Hematopoietic multipotent progenitor cell treated with erythropoietin and hydrocortisone succinate and interleukin-3 and kit ligand, for 17 days (in vitro differentiated cells): Measurements from ENCODE around the gene SH3PXD2B.

ENCODE experiments used
- DNase-seq: peaks from one replicate; pipeline ENCODE4 v3.0.0-alpha.2; 2015; ENCODE audit warnings: low spot score

The SH3PXD2B gene

DNA sequence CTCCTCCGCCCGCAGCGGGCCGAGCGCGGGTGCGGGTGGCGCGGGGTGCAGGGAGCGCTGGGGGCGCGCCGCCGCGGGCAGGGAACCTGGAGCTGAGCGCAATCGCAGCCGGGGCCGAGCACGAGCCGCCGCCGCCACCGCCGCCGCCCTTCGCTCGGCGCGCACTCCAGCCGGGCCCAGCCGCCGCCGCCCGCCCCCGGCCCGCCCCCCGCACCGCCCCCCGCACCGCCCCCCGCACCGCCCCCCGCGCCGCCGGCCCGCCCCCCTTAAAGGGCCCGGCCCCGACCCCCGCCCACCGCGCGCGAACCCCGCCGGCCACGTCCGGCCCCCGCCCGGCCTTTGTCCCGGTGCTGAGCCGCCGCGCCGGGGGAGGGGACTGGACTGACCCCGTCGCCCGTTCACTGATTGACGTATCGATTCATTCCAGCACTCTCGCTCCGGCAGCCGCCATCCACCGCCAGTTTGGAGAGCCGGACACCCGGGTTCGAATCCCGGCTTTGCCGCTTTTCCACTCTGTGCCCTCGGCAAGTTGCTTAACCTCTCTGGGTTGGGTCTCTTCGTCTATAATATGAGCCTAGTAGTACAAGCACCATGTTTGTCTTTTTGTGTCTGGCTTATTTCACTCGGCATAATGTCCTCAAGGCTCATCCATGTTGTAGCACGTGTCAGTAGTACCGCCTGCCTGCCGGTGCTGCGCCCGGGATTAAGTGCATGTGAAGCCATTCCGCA is at the start of gene SH3PXD2B:
SH3PXD2B (minus strand) TSS at position 168 of the 729 bp plus-strand sequence. CDS start 173 bp downstream, outside the sequence.
- no peak for DNase-seq

- DNase-seq = no peak
Measured at GRCh38 chr5:172502969-172503368, 48.6 kb upstream of the SH3PXD2B start.

DNA sequence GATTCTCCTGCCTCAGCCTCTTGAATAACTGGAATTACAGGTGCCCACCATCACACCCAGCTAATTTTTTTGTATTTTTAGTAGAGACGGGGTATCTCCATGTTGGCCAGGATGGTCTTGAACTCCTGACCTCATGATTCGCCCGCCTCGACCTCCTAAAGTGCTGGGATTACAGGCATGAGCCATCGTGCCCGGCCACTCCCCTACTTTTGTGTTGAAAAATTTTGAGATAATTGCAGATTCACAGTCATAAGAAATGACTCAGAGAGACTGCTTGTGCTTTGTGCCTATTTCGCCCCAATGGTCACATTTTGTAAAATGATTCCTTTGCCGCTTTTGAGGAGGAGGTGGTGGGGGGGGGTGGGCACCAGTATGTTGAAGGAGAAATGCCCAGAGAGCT is 48.1 kb upstream of the SH3PXD2B start:
- no peak for DNase-seq

DNA sequence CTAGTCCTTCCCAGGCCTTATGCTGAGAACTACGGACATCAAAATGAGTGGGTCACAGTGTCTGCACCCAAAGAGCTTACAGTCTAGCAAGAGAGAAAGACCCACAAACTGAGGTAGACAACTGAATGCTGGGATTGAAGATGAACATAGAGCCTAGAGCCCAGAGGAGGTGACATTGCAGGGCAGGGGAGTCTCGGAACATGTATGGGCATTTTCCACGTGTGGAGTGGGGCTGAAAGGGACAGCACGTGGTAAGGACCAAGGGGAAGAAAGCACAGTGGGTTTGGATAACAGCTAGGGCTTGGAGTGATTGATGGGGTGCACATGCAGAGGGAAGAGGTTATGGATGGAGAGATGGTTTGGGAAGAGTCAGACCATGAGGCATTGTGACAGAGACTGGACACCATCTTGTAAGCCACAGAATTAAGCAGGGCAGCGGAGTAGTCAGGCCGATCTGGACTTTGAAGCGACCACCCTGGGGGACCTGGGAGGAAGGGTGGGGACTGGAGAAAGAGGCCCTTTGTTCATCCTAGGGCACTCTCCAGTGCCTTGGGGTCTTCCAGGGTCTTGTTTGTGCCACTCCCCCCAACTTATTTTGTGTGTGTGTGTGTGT is 47.5 kb upstream of the SH3PXD2B start:
- DNase-seq = no peak

DNA sequence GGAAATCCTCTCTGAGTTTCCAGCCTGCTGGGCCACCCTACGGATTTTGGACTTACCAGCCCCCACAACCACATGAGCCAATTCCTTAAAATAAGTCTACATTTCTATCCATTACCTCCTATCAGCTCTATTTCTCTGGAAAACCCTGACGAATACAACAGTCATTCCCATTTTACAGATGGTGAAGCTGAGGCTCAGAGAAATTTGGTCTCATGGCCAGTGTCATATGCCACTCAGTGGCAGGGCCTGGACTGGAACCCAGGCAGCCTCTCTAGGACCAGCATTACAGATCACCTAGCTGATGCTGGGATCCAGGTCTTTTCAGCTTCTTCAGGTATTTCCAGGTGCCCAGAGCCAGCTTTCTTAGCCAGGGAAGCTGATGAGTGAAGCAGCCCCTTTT is 45.0 kb upstream of the SH3PXD2B start:
- DNase-seq = no peak

- DNase-seq = no peak
Measured at GRCh38 chr5:172498431-172499129, 44.3 kb upstream of the SH3PXD2B start.

DNA sequence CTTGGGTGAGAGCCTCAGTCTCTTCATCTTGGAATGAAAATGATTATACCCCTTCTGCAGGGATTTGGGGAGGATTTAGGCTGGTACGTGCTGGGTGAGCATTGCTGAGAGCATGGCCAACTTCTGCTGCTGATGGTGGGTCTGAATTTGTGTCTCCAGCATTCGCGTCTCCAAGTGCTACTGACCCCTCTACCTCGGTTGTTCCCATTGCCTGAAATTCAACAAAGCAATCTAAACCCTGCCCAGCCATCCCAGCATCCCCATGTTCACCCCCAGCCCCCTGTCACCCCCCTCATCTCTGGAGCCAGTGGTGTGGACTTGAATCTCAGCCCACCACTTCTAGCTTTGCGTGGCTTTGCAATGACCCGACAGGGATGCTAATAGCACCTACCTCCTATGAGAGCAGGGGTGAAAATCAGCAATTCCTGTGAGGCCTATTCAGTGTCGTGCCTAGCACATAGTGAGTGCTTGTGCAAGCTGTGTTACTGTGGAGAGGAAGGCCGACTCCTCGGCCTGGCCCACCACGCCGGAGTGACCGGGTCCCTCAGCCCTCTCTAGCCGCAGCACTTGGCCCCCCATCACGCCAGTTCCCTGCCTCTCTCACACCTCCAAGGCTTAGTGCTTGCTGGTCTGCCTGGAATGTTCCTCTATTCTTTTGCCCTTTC is 43.4 kb upstream of the SH3PXD2B start:
- no peak for DNase-seq

GRCh38 chr5:172496671-172497371 is 42.5 kb upstream of the SH3PXD2B start:
- DNase-seq = no peak

- no peak for DNase-seq
Measured at GRCh38 chr5:172494630-172495505, 40.5 kb upstream of the SH3PXD2B start.

GRCh38 chr5:172493906-172494305 is 39.6 kb upstream of the SH3PXD2B start:
- DNase-seq = no peak

DNA sequence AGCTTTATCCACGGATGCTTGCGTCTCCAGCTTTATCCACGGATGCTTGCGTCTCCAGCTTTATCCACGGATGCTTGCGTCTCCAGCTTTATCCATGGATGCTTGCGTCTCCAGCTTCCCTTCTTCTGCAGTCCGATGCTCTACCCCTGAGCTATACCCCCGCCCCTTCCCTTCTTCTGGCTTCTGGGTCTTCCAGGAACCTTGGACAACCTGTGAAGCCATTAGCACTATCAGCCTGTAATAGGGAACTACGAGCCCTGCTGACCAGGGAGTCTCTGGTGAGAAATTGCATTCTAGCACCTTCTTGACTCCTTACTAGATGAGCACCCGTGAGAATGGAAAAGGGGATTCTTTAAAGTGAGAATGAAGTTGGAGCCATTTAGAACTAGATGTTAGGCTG is 39.1 kb upstream of the SH3PXD2B start:
- no peak for DNase-seq

GRCh38 chr5:172493002-172493401 is 38.7 kb upstream of the SH3PXD2B start:
- DNase-seq = no peak

DNA sequence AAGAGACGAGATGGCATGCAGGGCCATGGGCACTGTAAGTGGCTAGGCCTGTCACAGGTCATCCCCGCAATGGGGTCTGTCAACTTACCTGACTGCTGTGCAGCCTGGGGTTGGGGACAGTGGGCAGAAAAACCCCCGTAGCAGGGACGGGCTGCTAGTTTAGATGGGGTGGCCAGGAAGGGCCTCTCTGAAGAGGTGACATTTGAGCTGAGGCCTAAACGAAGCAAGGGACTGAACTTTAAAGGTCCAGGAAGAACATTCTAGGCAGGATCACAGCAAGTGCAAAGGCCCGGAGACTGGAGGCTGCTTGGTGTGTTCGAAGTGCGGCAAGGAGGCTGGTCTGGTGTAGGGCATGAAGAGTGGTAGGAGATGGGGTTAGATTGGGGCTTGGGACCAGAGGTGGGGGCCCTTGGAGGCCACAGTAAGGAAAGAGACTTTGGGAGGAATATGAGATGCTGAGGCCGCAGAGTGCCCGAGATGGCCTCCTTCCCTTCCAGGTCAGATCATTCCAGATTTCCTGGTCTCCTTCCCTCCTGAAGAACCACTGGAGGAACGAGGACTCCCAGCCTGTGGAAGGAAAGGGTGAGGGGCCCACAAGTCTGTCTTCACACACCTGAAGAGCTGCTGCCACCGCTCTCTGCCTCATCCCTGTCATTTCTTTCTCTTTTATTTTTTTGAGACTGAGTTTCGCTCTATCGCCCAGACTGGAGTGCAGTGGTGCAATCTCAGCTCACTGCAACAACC is 37.9 kb upstream of the SH3PXD2B start:
- no peak for DNase-seq

GRCh38 chr5:172491481-172491880 is 37.2 kb upstream of the SH3PXD2B start:
- DNase-seq = no peak

DNA sequence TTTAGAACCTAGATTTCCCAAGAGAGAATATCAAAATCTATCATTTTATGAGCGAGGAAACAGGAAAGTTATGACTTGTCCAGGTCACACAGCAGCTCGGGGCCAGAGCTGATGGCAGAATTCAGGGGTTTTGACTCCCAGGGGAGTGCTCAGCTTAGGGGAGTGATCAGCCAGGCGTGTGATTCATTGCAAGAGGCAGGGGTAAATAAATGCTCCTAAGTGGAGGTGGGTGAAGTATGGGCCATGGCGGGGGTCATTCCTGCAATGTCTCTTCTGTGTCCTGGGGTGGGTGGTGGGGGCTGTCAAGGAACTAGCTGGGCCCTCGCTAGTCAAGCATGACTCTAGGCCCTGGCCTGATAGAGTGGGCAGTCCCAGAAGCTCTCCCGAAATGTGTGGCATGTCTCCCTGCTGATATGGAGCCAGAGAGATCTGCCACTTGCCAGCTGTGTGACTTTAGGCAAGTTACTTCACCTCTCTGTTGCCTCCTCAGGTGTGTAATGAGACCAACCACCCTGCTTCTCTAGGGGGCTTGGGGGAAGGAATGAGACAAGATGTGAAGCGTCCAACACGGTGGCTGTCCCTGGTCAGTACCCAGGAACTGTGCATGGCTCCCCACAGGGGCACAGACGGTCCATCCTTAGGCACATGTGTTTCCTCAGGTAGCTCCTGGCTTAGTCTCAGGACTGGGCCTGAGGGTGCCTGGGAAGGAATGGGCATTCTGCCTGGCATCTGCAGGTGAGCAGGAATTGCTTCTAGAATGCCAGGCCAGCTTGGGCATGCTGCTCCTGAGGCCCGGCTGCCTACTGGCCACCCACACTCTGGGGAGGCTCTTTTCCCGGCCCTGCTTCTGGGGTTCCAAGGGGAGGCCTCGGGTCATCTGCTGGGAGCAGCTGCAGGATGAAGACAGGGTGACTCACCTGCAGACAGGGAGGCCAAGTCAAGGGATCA is 36.5 kb upstream of the SH3PXD2B start:
- no peak for DNase-seq

DNA sequence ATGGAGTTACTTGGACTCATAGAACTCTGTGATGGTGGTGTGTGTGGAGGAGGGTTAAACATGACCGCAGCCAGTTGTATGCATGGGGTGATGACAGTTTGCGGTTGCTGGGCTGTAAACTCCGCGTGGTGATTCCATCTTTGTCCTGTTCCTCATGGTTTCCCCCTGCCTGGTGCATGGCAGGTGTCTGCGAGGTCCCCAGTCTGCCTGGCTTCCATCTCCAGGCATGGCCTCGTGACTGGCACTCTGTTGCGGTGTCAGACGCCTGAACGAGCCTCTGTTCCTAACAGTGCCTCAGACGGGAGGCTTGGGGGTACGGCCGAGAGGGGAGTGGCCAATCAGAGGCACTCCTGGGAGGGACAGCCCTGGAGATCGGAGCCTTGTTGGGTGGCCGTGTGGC is 33.9 kb upstream of the SH3PXD2B start:
- DNase-seq = no peak

DNA sequence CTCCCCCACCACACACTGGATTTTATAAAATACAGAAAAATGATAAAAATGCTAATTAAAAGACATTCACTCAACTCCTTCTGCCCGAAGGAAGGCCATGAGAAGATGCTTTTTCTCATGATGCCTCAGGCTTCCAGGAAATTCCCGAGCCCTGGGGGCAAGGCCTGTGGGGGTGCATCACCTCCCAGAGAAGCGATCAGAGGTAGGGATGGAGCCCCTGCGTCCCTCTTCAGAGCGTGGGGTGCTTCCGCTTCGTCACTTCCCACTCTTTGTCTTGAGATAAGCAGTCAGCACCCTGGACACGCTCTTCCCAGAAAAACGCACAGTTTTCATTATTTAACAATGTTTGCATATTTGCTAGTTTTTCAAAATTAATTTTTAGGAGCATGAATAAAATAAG is 33.3 kb upstream of the SH3PXD2B start:
- DNase-seq = no peak

DNA sequence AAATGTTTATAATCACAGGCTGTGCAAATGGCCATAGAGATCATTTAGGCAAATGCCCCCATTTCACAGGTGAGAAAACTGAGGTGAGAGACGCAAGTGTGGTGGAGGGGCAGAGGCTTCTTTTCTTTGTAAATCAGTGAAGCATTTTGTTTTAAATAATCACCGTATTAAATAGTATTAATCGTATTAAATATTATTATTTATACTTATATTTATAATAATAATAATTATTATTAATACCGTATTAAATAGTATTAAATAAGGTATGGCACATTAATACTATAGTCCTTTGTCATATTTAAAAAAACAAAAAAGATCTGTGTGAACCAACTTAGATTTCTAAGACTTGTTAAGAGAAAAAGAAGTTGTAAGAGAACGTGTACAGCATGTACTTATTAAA is 32.6 kb upstream of the SH3PXD2B start:
- DNase-seq = no peak

DNA sequence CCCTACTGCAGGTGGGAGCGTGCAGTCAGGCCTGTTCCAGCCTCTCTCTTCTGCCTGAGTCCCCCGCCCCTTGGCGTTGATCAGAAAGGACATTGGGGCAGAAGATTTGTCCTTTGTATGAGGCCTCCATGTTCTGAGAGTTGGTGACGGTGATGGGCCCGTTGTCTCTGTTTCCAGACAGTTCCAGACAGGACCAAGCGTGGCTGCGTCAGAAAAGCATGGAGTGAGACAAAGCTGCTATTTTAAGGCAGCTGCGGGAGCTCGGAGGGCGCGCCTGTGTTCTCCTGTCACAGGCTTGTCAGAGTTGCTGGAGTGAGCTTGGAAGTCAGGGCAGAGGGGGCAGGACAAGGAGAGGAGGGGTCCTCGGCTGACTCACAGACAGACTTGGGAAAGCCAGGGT is 32.1 kb upstream of the SH3PXD2B start:
- DNase-seq = no peak
